MM.1S (cell line): ENCODE results near the gene CASP9.

Source experiments
- CTCF ChIP-seq: fragments of 300-600 bp; sonication (generic); IDR thresholded peaks from 2 replicates; pipeline ENCODE4 v1.5.1; 2016; ENCODE audit warnings: antibody characterized with exemption, low read length, mixed read lengths
- EZH2 ChIP-seq: fragments of 300-600 bp; sonication (generic); optimal IDR thresholded peaks from 2 replicates; pipeline ENCODE3; 2017; ENCODE audit warnings: low read depth, mild to moderate bottlenecking, antibody characterized with exemption, low read length, mixed read lengths

DNA sequence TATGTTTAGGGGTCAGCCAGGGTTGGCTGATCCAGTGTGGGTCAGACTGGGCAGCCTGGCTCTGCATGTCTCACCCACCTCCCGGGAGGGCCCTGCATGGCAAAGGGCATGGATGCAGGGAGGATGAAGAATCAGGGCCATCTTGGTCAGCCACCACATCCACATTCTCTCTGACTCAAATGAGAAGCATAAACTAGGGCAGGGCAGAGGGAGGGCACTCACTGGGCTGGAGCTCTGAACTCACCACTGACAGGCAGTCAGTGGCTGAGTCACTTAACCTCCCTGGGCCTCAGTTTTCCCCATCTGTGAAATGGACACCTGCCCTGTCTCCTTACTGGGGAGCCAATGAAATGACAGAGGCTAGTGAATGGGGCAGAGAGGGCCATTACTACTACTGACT is 71.8 kb downstream of the CASP9 start:
- TF ChIP-seq CTCF (no peak), EZH2 (no peak)
